Neural cell (in vitro differentiated cells): ENCODE results near the gene ARIH1. TPM values are rescaled to one million over a fixed set of nuclear protein-coding genes. Genes with fewer than 3 reads are reported as not detected.

ENCODE experiments used
- H2AFZ ChIP-seq: fragments of 200-600, 300-800 bp; sonication (generic), shearing (Covaris generic); 2 replicates; pipeline ENCODE4 v1.6.0; 2014; ENCODE audit warnings: low read depth, mild to moderate bottlenecking, antibody characterized with exemption, low read length, moderate library complexity
- H3F3A ChIP-seq: fragments of 200-600 bp; shearing (Covaris generic); 2 replicates; pipeline ENCODE4 v1.6.1; 2016; ENCODE audit warnings: mild to moderate bottlenecking, moderate library complexity, mixed read lengths, antibody characterized with exemption, low read length; ENCODE audit not compliant: insufficient read depth, poor library complexity, severe bottlenecking
- H3K27ac ChIP-seq: fragments of 200-600, 300-800 bp; sonication (generic), shearing (Covaris generic); 2 replicates; pipeline ENCODE4 v1.5.1; 2014; ENCODE audit warnings: mild to moderate bottlenecking, low read length, moderate library complexity
- H3K27me3 ChIP-seq: fragments of 300-800, 200-600 bp; sonication (generic), shearing (Covaris generic); 2 replicates; pipeline ENCODE4 v1.6.0; 2014; ENCODE audit warnings: mild to moderate bottlenecking, low read depth, low read length, moderate library complexity; ENCODE audit not compliant: insufficient read depth
- H3K36me3 ChIP-seq: fragments of 300-800, 200-600 bp; sonication (generic), shearing (Covaris generic); 2 replicates; pipeline ENCODE4 v1.5.1; 2014; ENCODE audit warnings: mild to moderate bottlenecking, antibody characterized with exemption, low read length, moderate library complexity; ENCODE audit not compliant: insufficient read depth
- H3K4me2 ChIP-seq: fragments of 300-800, 200-600 bp; sonication (generic), shearing (Covaris generic); 2 replicates; pipeline ENCODE4 v1.6.0; 2014; ENCODE audit warnings: mild to moderate bottlenecking, low read length
- H3K4me3 ChIP-seq: fragments of 300-800, 200-600 bp; sonication (generic), shearing (Covaris generic); 2 replicates; pipeline ENCODE4 v1.5.1; 2014; ENCODE audit warnings: mild to moderate bottlenecking, low read length, moderate library complexity
- H3K79me2 ChIP-seq: fragments of 200-600 bp; shearing (Covaris generic); replicated peaks from 2 replicates; pipeline ENCODE4 v1.6.0; 2014; ENCODE audit warnings: mild to moderate bottlenecking, low read length, moderate library complexity; ENCODE audit not compliant: insufficient read depth
- H3K9ac ChIP-seq: fragments of 300-800, 200-600 bp; sonication (generic), shearing (Covaris generic); 2 replicates; pipeline ENCODE4 v1.6.1; 2016; ENCODE audit warnings: mild to moderate bottlenecking, low read length, mixed read lengths
- H3K9me2 ChIP-seq: fragments of 200-600 bp; shearing (Covaris generic); 2 replicates; pipeline ENCODE4 v1.6.1; 2016; ENCODE audit warnings: mild to moderate bottlenecking, low read length, mixed read lengths; ENCODE audit not compliant: insufficient read depth
- H3K9me3 ChIP-seq: fragments of 200-600, 300-800 bp; sonication (generic), shearing (Covaris generic); 2 replicates; pipeline ENCODE4 v1.6.1; 2016; ENCODE audit warnings: mild to moderate bottlenecking, mixed run types, low read length, moderate library complexity, mixed read lengths
- H4K20me1 ChIP-seq: fragments of 200-600 bp; shearing (Covaris generic); 2 replicates; pipeline ENCODE4 v1.6.1; 2016; ENCODE audit warnings: mild to moderate bottlenecking, mixed run types; ENCODE audit not compliant: insufficient read depth
- CTCF ChIP-seq: fragments of 450-650 bp; IDR thresholded peaks from 2 replicates; pipeline ENCODE4 v1.5.1; 2014; ENCODE audit warnings: antibody characterized with exemption, mild to moderate bottlenecking, moderate library complexity; ENCODE audit not compliant: poor library complexity, severe bottlenecking
- EP300 ChIP-seq: fragments of 450-650 bp; conservative IDR thresholded peaks from 2 replicates; pipeline ENCODE4 v1.6.1; 2014; ENCODE audit warnings: antibody characterized with exemption, mild to moderate bottlenecking, moderate library complexity; ENCODE audit not compliant: poor library complexity, severe bottlenecking
- EZH2 ChIP-seq: fragments of 200-600, 300-800 bp; shearing (Covaris generic), sonication (generic); IDR thresholded peaks from 2 replicates; pipeline ENCODE4 v1.6.1; 2014; ENCODE audit warnings: antibody characterized with exemption, low read length, borderline replicate concordance, mild to moderate bottlenecking; ENCODE audit not compliant: insufficient read depth, poor library complexity, severe bottlenecking
- MXI1 ChIP-seq: fragments of 450-650 bp; conservative IDR thresholded peaks from 2 replicates; pipeline ENCODE4 v1.6.1; 2014; ENCODE audit warnings: antibody characterized with exemption, mild to moderate bottlenecking; ENCODE audit not compliant: poor library complexity, severe bottlenecking
- POLR2AphosphoS5 ChIP-seq: IDR thresholded peaks from 2 replicates; pipeline ENCODE4 v1.6.1; 2012
- RAD21 ChIP-seq: fragments of 450-650 bp; conservative IDR thresholded peaks from 2 replicates; pipeline ENCODE4 v1.6.1; 2014; ENCODE audit warnings: antibody characterized with exemption, mild to moderate bottlenecking, moderate library complexity
- REST ChIP-seq: IDR thresholded peaks from 2 replicates; pipeline ENCODE4 v1.6.1; 2012; ENCODE audit warnings: borderline replicate concordance
- SMC3 ChIP-seq: fragments of 450-650 bp; conservative IDR thresholded peaks from 2 replicates; pipeline ENCODE4 v1.6.1; 2014; ENCODE audit warnings: antibody characterized with exemption, mild to moderate bottlenecking, moderate library complexity; ENCODE audit not compliant: poor library complexity
- TAF1 ChIP-seq: IDR thresholded peaks from 2 replicates; pipeline ENCODE4 v1.6.1; 2012; ENCODE audit warnings: low read depth
- polyA plus RNA-seq: library from polyadenylated mRNA; depleted of rRNA; stranded (reverse); fragments of >200 nt; gene quantifications from 2 replicates; pipeline ENCODE4 v1.2.3, GENCODE V29; 2014

Gene ARIH1
- polyA plus RNA-seq, 1 donor from 2014 or later, result 72.1 TPM

- no peak overlapping the region for H3K27ac ChIP-seq
- no peaks in the 10 kb centered on the region for H3K27me3 ChIP-seq
- H3K79me2 ChIP-seq, result peaks cover 100% of the 10 kb centered on the region
- no peak overlapping the region for H2AFZ ChIP-seq
- peaks cover 55% of the 10 kb centered on the region for H4K20me1 ChIP-seq
- no peak overlapping the region for H3K4me3 ChIP-seq
- no peak overlapping the region for H3K4me2 ChIP-seq
- H3K9ac ChIP-seq, result no peak overlapping the region
- H3F3A ChIP-seq, result no peaks in the 10 kb centered on the region
- H3K9me3 ChIP-seq, result no peaks in the 10 kb centered on the region
- no peaks in the 10 kb centered on the region for H3K36me3 ChIP-seq
- no peak for TF ChIP-seq EP300
- no peak for TF ChIP-seq RAD21
- TF ChIP-seq EZH2, result no peak
- no peak for TF ChIP-seq MXI1
- no peak for TF ChIP-seq CTCF
- TF ChIP-seq REST, result no peak
- TF ChIP-seq SMC3, result no peak
- no peak for TF ChIP-seq POLR2AphosphoS5
- TF ChIP-seq TAF1, result no peak
- no peaks in the 10 kb centered on the region for H3K9me2 ChIP-seq
Observed at GRCh38 chr15:72492733-72493132, 18.6 kb downstream of the ARIH1 start.

DNA sequence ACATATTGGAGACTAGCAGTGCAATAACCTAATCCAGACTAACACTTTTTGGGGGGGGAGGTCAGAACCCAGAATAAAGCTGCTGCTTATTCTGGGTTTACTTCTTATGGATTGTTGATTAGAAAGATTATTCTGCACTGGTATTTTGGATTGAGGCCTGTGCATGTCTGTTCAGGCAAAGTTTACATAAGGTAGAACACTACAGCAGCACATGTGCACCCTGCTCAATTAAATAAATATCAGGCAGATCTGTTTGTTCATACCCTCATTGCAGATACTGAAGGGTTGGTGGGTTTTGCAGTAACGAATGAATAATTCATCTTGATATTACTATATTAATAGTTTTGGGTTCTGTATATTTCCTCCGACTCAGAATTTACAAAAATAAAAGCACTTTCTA, 19.1 kb downstream of the ARIH1 start:
- Histone ChIP-seq H3K27me3 (no peaks in the 10 kb centered on the region), H3K27ac (no peak overlapping the region), H3K9ac (no peak overlapping the region), H3K4me3 (no peak overlapping the region), H4K20me1 (peaks cover 58% of the 10 kb centered on the region), H3K9me2 (no peaks in the 10 kb centered on the region), H2AFZ (no peak overlapping the region), H3K4me2 (no peak overlapping the region), H3K9me3 (no peaks in the 10 kb centered on the region), H3K36me3 (no peaks in the 10 kb centered on the region), H3F3A (no peaks in the 10 kb centered on the region), H3K79me2 (peaks cover 100% of the 10 kb centered on the region)
- TF ChIP-seq POLR2AphosphoS5, result no peak
- TF ChIP-seq SMC3, result no peak
- no peak for TF ChIP-seq MXI1
- no peak for TF ChIP-seq TAF1
- no peak for TF ChIP-seq REST
- TF ChIP-seq RAD21, result no peak
- TF ChIP-seq EP300, result no peak
- no peak for TF ChIP-seq CTCF
- no peak for TF ChIP-seq EZH2
